ENCODE results near the gene KRT77. TPM values are rescaled to one million over a fixed set of nuclear protein-coding genes. Genes with fewer than 3 reads are reported as not detected.

The KRT77 gene
- total RNA-seq, 1 experiment from 2014 or later = not detected

DNA sequence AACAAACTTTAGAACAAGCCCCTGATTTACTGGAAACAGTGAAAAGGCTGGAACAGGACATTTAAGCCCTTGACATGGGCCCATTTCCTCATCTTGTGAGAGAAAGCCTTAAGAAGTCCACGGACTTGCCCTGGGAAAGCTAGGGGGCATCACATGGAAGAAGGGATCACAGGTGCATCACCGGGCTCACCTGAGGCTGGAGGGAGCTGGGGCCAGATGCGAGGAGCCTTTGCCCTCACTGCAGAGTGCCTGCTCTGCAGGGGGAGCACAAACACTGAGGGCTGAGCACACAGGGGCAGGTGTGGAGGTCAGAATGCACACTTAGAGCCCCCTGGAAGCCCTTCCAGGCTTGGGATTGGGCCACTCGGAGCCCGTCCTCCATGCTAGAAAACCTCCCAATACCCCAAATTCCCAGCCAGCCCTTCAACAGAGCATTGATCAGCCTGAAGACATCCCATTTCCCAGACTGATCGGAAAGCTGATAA, 17.9 kb downstream of the KRT77 start:
- Mint-ChIP-seq H3K4me3 (no peak overlapping the region), H3K27ac (no peak overlapping the region), H3K9me3 (no peaks in the 10 kb centered on the region), H3K27me3 (ENCODE audit: low read depth) (peaks cover 22% of the 10 kb centered on the region), H3K4me1 (peaks cover 4% of the 10 kb centered on the region; the same call in 1 of the 2 replicates), H3K36me3 (no peaks in the 10 kb centered on the region)
- POLR2A ChIA-PET = interaction anchor here (0.6 to 0.7 kb wide), 2 partner anchors 13 to 89 kb away, joined by 3 read pairs; no protein-coding TSS in a partner anchor
- ATAC-seq (no peak), DNase-seq (ENCODE audit: low spot score) (no peak)
- CTCF ChIA-PET = interaction anchor here (0.7 to 1.9 kb wide), 6 partner anchors 30 to 284 kb away, joined by 3 to 6 read pairs (median 3); no protein-coding TSS in a partner anchor
- no peak for TF ChIP-seq ARID4B (CRISPR knock-in tag; IDR thresholded peaks at IDR 0.05; ENCODE audit: borderline replicate concordance)
- TF ChIP-seq, protein P1, sequence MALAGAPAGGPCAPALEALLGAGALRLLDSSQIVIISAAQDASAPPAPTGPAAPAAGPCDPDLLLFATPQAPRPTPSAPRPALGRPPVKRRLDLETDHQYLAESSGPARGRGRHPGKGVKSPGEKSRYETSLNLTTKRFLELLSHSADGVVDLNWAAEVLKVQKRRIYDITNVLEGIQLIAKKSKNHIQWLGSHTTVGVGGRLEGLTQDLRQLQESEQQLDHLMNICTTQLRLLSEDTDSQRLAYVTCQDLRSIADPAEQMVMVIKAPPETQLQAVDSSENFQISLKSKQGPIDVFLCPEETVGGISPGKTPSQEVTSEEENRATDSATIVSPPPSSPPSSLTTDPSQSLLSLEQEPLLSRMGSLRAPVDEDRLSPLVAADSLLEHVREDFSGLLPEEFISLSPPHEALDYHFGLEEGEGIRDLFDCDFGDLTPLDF (CRISPR knock-in tag; IDR thresholded peaks at IDR 0.05) = no peak
- no peak for TF ChIP-seq ZNF512 (CRISPR knock-in tag; IDR thresholded peaks at IDR 0.05; ENCODE audit: borderline replicate concordance)
- TF ChIP-seq, protein P2, sequence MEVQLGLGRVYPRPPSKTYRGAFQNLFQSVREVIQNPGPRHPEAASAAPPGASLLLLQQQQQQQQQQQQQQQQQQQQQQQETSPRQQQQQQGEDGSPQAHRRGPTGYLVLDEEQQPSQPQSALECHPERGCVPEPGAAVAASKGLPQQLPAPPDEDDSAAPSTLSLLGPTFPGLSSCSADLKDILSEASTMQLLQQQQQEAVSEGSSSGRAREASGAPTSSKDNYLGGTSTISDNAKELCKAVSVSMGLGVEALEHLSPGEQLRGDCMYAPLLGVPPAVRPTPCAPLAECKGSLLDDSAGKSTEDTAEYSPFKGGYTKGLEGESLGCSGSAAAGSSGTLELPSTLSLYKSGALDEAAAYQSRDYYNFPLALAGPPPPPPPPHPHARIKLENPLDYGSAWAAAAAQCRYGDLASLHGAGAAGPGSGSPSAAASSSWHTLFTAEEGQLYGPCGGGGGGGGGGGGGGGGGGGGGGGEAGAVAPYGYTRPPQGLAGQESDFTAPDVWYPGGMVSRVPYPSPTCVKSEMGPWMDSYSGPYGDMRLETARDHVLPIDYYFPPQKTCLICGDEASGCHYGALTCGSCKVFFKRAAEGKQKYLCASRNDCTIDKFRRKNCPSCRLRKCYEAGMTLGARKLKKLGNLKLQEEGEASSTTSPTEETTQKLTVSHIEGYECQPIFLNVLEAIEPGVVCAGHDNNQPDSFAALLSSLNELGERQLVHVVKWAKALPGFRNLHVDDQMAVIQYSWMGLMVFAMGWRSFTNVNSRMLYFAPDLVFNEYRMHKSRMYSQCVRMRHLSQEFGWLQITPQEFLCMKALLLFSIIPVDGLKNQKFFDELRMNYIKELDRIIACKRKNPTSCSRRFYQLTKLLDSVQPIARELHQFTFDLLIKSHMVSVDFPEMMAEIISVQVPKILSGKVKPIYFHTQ (CRISPR knock-in tag; IDR thresholded peaks at IDR 0.05) = no peak
- TF ChIP-seq, protein P3, sequence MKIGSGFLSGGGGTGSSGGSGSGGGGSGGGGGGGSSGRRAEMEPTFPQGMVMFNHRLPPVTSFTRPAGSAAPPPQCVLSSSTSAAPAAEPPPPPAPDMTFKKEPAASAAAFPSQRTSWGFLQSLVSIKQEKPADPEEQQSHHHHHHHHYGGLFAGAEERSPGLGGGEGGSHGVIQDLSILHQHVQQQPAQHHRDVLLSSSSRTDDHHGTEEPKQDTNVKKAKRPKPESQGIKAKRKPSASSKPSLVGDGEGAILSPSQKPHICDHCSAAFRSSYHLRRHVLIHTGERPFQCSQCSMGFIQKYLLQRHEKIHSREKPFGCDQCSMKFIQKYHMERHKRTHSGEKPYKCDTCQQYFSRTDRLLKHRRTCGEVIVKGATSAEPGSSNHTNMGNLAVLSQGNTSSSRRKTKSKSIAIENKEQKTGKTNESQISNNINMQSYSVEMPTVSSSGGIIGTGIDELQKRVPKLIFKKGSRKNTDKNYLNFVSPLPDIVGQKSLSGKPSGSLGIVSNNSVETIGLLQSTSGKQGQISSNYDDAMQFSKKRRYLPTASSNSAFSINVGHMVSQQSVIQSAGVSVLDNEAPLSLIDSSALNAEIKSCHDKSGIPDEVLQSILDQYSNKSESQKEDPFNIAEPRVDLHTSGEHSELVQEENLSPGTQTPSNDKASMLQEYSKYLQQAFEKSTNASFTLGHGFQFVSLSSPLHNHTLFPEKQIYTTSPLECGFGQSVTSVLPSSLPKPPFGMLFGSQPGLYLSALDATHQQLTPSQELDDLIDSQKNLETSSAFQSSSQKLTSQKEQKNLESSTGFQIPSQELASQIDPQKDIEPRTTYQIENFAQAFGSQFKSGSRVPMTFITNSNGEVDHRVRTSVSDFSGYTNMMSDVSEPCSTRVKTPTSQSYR (CRISPR knock-in tag; IDR thresholded peaks at IDR 0.05) = no peak
- TF ChIP-seq SOX15 (CRISPR knock-in tag; IDR thresholded peaks at IDR 0.05) = no peak
- TF ChIP-seq JAZF1 (CRISPR knock-in tag; IDR thresholded peaks at IDR 0.05) = no peak
- no peak for TF ChIP-seq AFF4 (CRISPR knock-in tag; IDR thresholded peaks at IDR 0.05; ENCODE audit: borderline replicate concordance)
- TF ChIP-seq ZNF425 (CRISPR knock-in tag; conservative IDR thresholded peaks at IDR 0.05) = no peak
- TF ChIP-seq, protein P4, sequence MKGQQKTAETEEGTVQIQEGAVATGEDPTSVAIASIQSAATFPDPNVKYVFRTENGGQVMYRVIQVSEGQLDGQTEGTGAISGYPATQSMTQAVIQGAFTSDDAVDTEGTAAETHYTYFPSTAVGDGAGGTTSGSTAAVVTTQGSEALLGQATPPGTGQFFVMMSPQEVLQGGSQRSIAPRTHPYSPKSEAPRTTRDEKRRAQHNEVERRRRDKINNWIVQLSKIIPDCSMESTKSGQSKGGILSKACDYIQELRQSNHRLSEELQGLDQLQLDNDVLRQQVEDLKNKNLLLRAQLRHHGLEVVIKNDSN (CRISPR knock-in tag; IDR thresholded peaks at IDR 0.05) = no peak
- TF ChIP-seq IRF2 (CRISPR knock-in tag; IDR thresholded peaks at IDR 0.05; ENCODE audit: borderline replicate concordance, low read depth) = no peak
- no peak for TF ChIP-seq HMGA2 (CRISPR knock-in tag; IDR thresholded peaks at IDR 0.05)
- no peak for TF ChIP-seq ZNF671 (CRISPR knock-in tag; IDR thresholded peaks at IDR 0.05)
- no peak for TF ChIP-seq RORB (CRISPR knock-in tag; IDR thresholded peaks at IDR 0.05)
- no peak for TF ChIP-seq RELA (CRISPR knock-in tag; IDR thresholded peaks at IDR 0.05; ENCODE audit: borderline replicate concordance)
- no peak for TF ChIP-seq ELF4 (CRISPR knock-in tag; IDR thresholded peaks at IDR 0.05; ENCODE audit: low read depth)

Data from WTC11 (cell line).